HCT116 (cell line): ENCODE data around the gene SLC16A12. TPM values are rescaled to one million over a fixed set of nuclear protein-coding genes. Genes with fewer than 3 reads are reported as not detected.

Experiments
- ATAC-seq: fragments of 200-7000 bp; cut with Tn5 transposase; 2 replicates; pipeline ENCODE4 v1.9.1; 2020; ENCODE audit warnings: mild to moderate bottlenecking, moderate library complexity
- BruUV-seq: library from RNA; stranded (reverse); fragments of 400-500 nt; replicated peaks from 2 replicates; lab custom pipeline; 2021; lab: Mats Ljungman, UMichigan
- CTCF ChIA-PET: fragments of 300-600 bp; sonication (Branson Sonifier 250); formaldehyde crosslinking; loops from one replicate; lab custom pipeline; 2021; ENCODE audit warnings: antibody characterized with exemption; lab: Charles Lee
- POLR2A ChIA-PET: fragments of 300-600, 350-600 bp; sonication (Branson Sonifier 250); formaldehyde crosslinking; loops from one replicate; lab custom pipeline; 2021; ENCODE audit warnings: antibody characterized with exemption; lab: Charles Lee
- RAD21 ChIA-PET, 2 experiments: fragments of 300-600 bp; sonication (Branson Sonifier 250); formaldehyde crosslinking; loops; one replicate each; lab custom pipeline; 2023; ENCODE audit warnings: low total read pairs in 2 of 2; ENCODE audit not compliant: uncharacterized antibody in 2 of 2, unreplicated experiment in 2 of 2, low non-redundant PET in 1 of 2; lab: Charles Lee
- DNase-seq: peaks from one replicate; pipeline ENCODE4 v3.0.0-alpha.2; 2010; ENCODE audit warnings: low read depth, low spot score
- H2AFZ ChIP-seq: fragments of 200-600 bp; shearing (Covaris generic), sonication (generic); 2 replicates; pipeline ENCODE4 v1.6.1; 2017; ENCODE audit warnings: low read depth, mixed run types, mixed read lengths, antibody characterized with exemption, low read length; ENCODE audit not compliant: poor library complexity, severe bottlenecking
- H3K27ac ChIP-seq: 2 replicates; pipeline ENCODE4 v1.5.1; 2012; ENCODE audit warnings: low read depth, low read length
- H3K27me3 ChIP-seq: fragments of 200-600 bp; sonication (generic); 2 replicates; pipeline ENCODE4 v1.6.1; 2016; ENCODE audit warnings: mixed run types, low read length, mixed read lengths; ENCODE audit not compliant: insufficient read depth
- H3K36me3 ChIP-seq, 2 experiments: fragments of 200-500 bp in 1 of 2; fragments of 200-600 bp in 1 of 2; sonication (Bioruptor generic) in 1 of 2; sonication (generic) in 1 of 2; 2 replicates each; pipeline versions ENCODE4 v1.5.1 to v1.6.1; 2014 to 2016; ENCODE audit warnings: low read length in 2 of 2, inconsistent platforms in 1 of 2, mixed read lengths in 1 of 2, mixed run types in 1 of 2; ENCODE audit not compliant: insufficient read depth in 2 of 2, control insufficient read depth in 1 of 2
- H3K4me1 ChIP-seq, 2 experiments: fragments of 200-600 bp in 1 of 2; sonication (generic) in 1 of 2; 2 replicates each; pipeline versions ENCODE4 v1.5.1 to v1.6.1; 2012 to 2017; ENCODE audit warnings: low read length in 2 of 2, inconsistent platforms in 1 of 2, mild to moderate bottlenecking in 1 of 2, mixed read lengths in 1 of 2, mixed run types in 1 of 2, moderate library complexity in 1 of 2; ENCODE audit not compliant: insufficient read depth in 2 of 2, control insufficient read depth in 1 of 2
- H3K4me2 ChIP-seq: fragments of 200-600 bp; sonication (generic); 2 replicates; pipeline ENCODE4 v1.6.1; 2017; ENCODE audit warnings: mixed run types, low read length, mixed read lengths
- H3K4me3 ChIP-seq, 2 experiments: fragments of 200-600 bp in 1 of 2; sonication (generic) in 1 of 2; replicated peaks in 1 of 2; 2 replicates each; pipeline ENCODE4 v1.5.1; 2011 to 2016; ENCODE audit warnings: low read length in 2 of 2, control low read depth in 1 of 2, low read depth in 1 of 2, mild to moderate bottlenecking in 1 of 2, mixed read lengths in 1 of 2, mixed run types in 1 of 2
- H3K79me2 ChIP-seq: fragments of 200-600 bp; sonication (generic); 2 replicates; pipeline ENCODE4 v1.6.1; 2017; ENCODE audit warnings: mild to moderate bottlenecking, mixed run types, low read length, moderate library complexity, mixed read lengths; ENCODE audit not compliant: insufficient read depth
- H3K9ac ChIP-seq: fragments of 200-600 bp; sonication (generic); 2 replicates; pipeline ENCODE4 v1.6.1; 2016; ENCODE audit warnings: low read length, mixed read lengths
- H3K9me2 ChIP-seq: fragments of 200-600 bp; sonication (generic), shearing (Covaris generic); 2 replicates; pipeline ENCODE4 v1.6.1; 2017; ENCODE audit warnings: mixed run types, mild to moderate bottlenecking, moderate library complexity; ENCODE audit not compliant: insufficient read depth
- H3K9me3 ChIP-seq, 2 experiments: fragments of 200-500 bp in 1 of 2; fragments of 200-600 bp in 1 of 2; sonication (Bioruptor generic) in 1 of 2; sonication (generic) in 1 of 2; 2 replicates each; pipeline ENCODE4 v1.6.1; 2014 to 2017; ENCODE audit warnings: low read length in 2 of 2, mixed read lengths in 2 of 2, inconsistent platforms in 1 of 2, low read depth in 1 of 2, mild to moderate bottlenecking in 1 of 2, mixed run types in 1 of 2, moderate library complexity in 1 of 2; ENCODE audit not compliant: control insufficient read depth in 1 of 2, insufficient read depth in 1 of 2
- H4K20me1 ChIP-seq: fragments of 200-600 bp; sonication (generic), shearing (Covaris generic); 2 replicates; pipeline ENCODE4 v1.6.1; 2017; ENCODE audit warnings: mixed run types, mild to moderate bottlenecking, moderate library complexity; ENCODE audit not compliant: insufficient read depth
- ATF3 ChIP-seq: IDR thresholded peaks from 2 replicates; pipeline ENCODE4 v1.6.1; 2012
- CEBPB ChIP-seq: IDR thresholded peaks from 2 replicates; pipeline ENCODE4 v1.6.1; 2012; ENCODE audit warnings: low read depth
- EGR1 ChIP-seq: IDR thresholded peaks from 2 replicates; pipeline ENCODE4 v1.6.1; 2012; ENCODE audit warnings: low read depth
- EZH2 ChIP-seq: fragments of 200-600 bp; sonication (generic); IDR thresholded peaks from 2 replicates; pipeline ENCODE4 v1.6.1; 2017; ENCODE audit warnings: antibody characterized with exemption, mixed run types
- FOSL1 ChIP-seq: IDR thresholded peaks from 2 replicates; pipeline ENCODE4 v1.6.1; 2012; ENCODE audit warnings: low read depth
- JUND ChIP-seq: IDR thresholded peaks from 2 replicates; pipeline ENCODE4 v1.6.1; 2012
- MAX ChIP-seq: IDR thresholded peaks from 2 replicates; pipeline ENCODE4 v1.6.1; 2012
- POLR2A ChIP-seq: IDR thresholded peaks from 2 replicates; pipeline ENCODE4 v1.7.0; 2011; ENCODE audit warnings: borderline replicate concordance; ENCODE audit not compliant: insufficient read depth, insufficient read length; ENCODE audit errors: extremely low read depth
- POLR2AphosphoS5 ChIP-seq: IDR thresholded peaks from 2 replicates; pipeline ENCODE4 v1.6.1; 2011; ENCODE audit warnings: mild to moderate bottlenecking, low read depth, low read length, moderate library complexity
- REST ChIP-seq: IDR thresholded peaks from 2 replicates; pipeline ENCODE4 v1.6.1; 2012; ENCODE audit warnings: low read depth
- SIN3A ChIP-seq: IDR thresholded peaks from 2 replicates; pipeline ENCODE4 v1.6.1; 2012; ENCODE audit warnings: low read depth
- SP1 ChIP-seq: IDR thresholded peaks from 2 replicates; pipeline ENCODE4 v1.6.1; 2012; ENCODE audit warnings: low read depth
- SRF ChIP-seq: IDR thresholded peaks from 2 replicates; pipeline ENCODE4 v1.6.1; 2012; ENCODE audit warnings: low read depth
- TCF7L2 ChIP-seq: IDR thresholded peaks from 2 replicates; pipeline ENCODE4 v1.7.0; 2011; ENCODE audit warnings: borderline replicate concordance, inconsistent platforms; ENCODE audit not compliant: insufficient read depth, insufficient read length; ENCODE audit errors: extremely low read depth
- YY1 ChIP-seq: IDR thresholded peaks from 2 replicates; pipeline ENCODE4 v1.6.1; 2011; ENCODE audit warnings: low read length, low read depth, moderate library complexity, mild to moderate bottlenecking; ENCODE audit not compliant: insufficient replicate concordance; ENCODE audit errors: extremely low read depth
- ZBTB33 ChIP-seq: IDR thresholded peaks from 2 replicates; pipeline ENCODE4 v1.6.1; 2011; ENCODE audit warnings: mild to moderate bottlenecking, low read length, moderate library complexity; ENCODE audit not compliant: insufficient replicate concordance; ENCODE audit errors: extremely low read depth
- intact Hi-C: fragments of 100-400 bp; cut with micrococcal nuclease; formaldehyde crosslinking; loops from 2 replicates; pipeline ENCODE4 v1.10.0; 2022
- total RNA-seq: library from RNA; stranded (reverse); gene quantifications from one replicate; pipeline ENCODE4 v1.2.1, GENCODE V29; 2021; ENCODE audit not compliant: unreplicated experiment

The SLC16A12 gene
- total RNA-seq, 1 experiment from 2014 or later = not detected

GRCh38 chr10:89438525-89438924 is 96.9 kb downstream of the SLC16A12 start:
- H3K4me1 ChIP-seq = no peaks in the 10 kb centered on the region
- no peak overlapping the region for H3K9ac ChIP-seq
- TF ChIP-seq FOSL1 (no peak), SRF (no peak)
- H3K9me3 ChIP-seq = no peaks in the 10 kb centered on the region
- no peak overlapping the region for H3K4me3 ChIP-seq
- no peaks in the 10 kb centered on the region for H3K9me2 ChIP-seq
- H3K27ac ChIP-seq = no peak overlapping the region
- H4K20me1 ChIP-seq = no peaks in the 10 kb centered on the region
- CTCF ChIA-PET = no interaction called here
- no peaks in the 10 kb centered on the region for H3K79me2 ChIP-seq
- no peaks in the 10 kb centered on the region for H3K36me3 ChIP-seq
- RAD21 ChIA-PET = no interaction called here
- H3K27me3 ChIP-seq = no peaks in the 10 kb centered on the region
- intact Hi-C loops = no loop called here
- no peak overlapping the region for H3K4me2 ChIP-seq
- H2AFZ ChIP-seq = no peak overlapping the region
- no TSS peak for BruUV-seq
- DNase-seq = no peak
- POLR2A ChIA-PET = no interaction called here
- ATAC-seq = no peak

- ATAC-seq = no peak
- ChIA-PET POLR2A (no interaction called here), CTCF (interaction anchor here (1.6 kb wide), 1 partner anchor 131 kb away, joined by 6 read pairs; no protein-coding TSS in a partner anchor), RAD21 (no interaction called here)
- Histone ChIP-seq H2AFZ (peak overlapping the region; percentile 34), H3K27ac (no peak overlapping the region), H3K9ac (no peak overlapping the region), H3K4me1 (peaks cover 2 to 18% of the 10 kb centered on the region in 2 experiments; a peak in 2 of 4 replicates), H3K79me2 (no peaks in the 10 kb centered on the region), H4K20me1 (no peaks in the 10 kb centered on the region), H3K36me3 (no peaks in the 10 kb centered on the region), H3K9me2 (no peaks in the 10 kb centered on the region), H3K9me3 (no peaks in the 10 kb centered on the region), H3K4me2 (peak overlapping the region; percentile 31; the same call in 1 of the 2 replicates), H3K27me3 (no peaks in the 10 kb centered on the region), H3K4me3 (no peak overlapping the region)
- TF ChIP-seq REST = no peak
- no peak for TF ChIP-seq JUND
- TF ChIP-seq YY1 = no peak
- TF ChIP-seq SIN3A = no peak
- TF ChIP-seq ZBTB33 = no peak
- no peak for TF ChIP-seq EGR1
- TF ChIP-seq MAX = no peak
- no peak for TF ChIP-seq SRF
- TF ChIP-seq POLR2AphosphoS5 = no peak
- no peak for TF ChIP-seq POLR2A
- TF ChIP-seq TCF7L2 = no peak
- no peak for TF ChIP-seq EZH2
- TF ChIP-seq CEBPB = no peak
- no peak for TF ChIP-seq SP1
- no peak for TF ChIP-seq ATF3
- no peak for DNase-seq
- intact Hi-C loops = no loop called here
- BruUV-seq = no TSS peak
These were observed 103.4 kb downstream of the SLC16A12 start for GRCh38 chr10:89431977-89432376.
